Progenitor cell of endocrine pancreas (in vitro differentiated cells): ENCODE results near the gene EEF1AKMT2. TPM values are rescaled to one million over a fixed set of nuclear protein-coding genes. Genes with fewer than 3 reads are reported as not detected.

Source experiments
- DNase-seq: peaks from one replicate; pipeline ENCODE4 v3.0.0; 2021; ENCODE audit warnings: low spot score; ENCODE audit not compliant: unreplicated experiment
- H3K27ac Mint-ChIP-seq: 2 replicates; pipeline ENCODE4 v1.8.0; 2021; ENCODE audit warnings: mild to moderate bottlenecking, moderate library complexity, mixed read lengths
- H3K27me3 Mint-ChIP-seq: 2 replicates; pipeline ENCODE4 v1.8.0; 2021; ENCODE audit warnings: mixed read lengths
- H3K36me3 Mint-ChIP-seq: 2 replicates; pipeline ENCODE4 v1.8.0; 2022; ENCODE audit warnings: mixed read lengths; ENCODE audit not compliant: insufficient read depth
- H3K4me1 Mint-ChIP-seq: 2 replicates; pipeline ENCODE4 v1.8.0; 2021; ENCODE audit warnings: low read depth, mixed read lengths
- H3K4me3 Mint-ChIP-seq: 2 replicates; pipeline ENCODE4 v1.8.0; 2021; ENCODE audit warnings: low read depth, mild to moderate bottlenecking, moderate library complexity, mixed read lengths
- H3K9me3 Mint-ChIP-seq: 2 replicates; pipeline ENCODE4 v1.8.0; 2021; ENCODE audit warnings: low read depth, mixed read lengths
- total RNA-seq: library from RNA; stranded (reverse); gene quantifications from 2 replicates; pipeline ENCODE4 v1.2.1, GENCODE V29; 2021
- TF ChIP-seq, protein P1 (sequence below): fragments of 200-600 bp; sonication (generic); IDR thresholded peaks from one replicate; pipeline ENCODE4 v1.5.0; 2021; ENCODE audit warnings: antibody characterized with exemption, mild to moderate bottlenecking; ENCODE audit not compliant: unreplicated experiment

Gene EEF1AKMT2
- total RNA-seq, 1 donor from 2014 or later, result 17.1 TPM

DNA sequence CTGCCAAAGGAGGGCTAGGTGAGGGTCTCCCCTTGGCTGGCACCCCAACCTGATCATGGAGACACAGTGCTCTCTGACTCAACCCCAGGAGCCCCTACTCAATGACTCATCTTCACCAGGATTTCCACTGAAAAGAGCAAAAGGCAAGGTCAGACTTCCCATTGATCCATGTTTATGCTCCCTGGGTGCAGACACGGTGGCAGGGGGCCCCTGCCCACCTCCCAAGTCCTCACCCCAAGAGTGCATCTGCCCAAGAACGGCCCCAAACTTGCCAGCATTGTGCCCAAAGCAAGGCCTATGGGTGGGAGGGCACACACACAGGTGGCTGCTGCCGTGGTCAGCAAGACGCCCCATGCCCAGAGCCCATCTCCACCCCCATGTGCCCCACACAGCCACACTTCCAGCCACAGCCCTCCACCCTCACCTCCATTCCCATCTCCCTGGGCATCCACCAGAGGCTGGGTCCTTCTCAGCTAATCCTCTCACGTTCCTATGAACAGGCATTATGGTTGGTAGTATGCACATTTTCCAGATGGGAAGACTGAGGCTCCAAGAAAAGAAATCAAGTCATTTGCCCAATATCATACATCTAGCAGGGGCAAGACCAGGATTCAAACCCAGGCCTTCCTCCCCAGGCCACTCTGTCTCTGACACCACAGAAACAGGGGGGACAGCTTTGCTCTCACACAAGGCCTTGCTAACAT, 78.8 kb downstream of the EEF1AKMT2 start:
- TF ChIP-seq, protein P1, sequence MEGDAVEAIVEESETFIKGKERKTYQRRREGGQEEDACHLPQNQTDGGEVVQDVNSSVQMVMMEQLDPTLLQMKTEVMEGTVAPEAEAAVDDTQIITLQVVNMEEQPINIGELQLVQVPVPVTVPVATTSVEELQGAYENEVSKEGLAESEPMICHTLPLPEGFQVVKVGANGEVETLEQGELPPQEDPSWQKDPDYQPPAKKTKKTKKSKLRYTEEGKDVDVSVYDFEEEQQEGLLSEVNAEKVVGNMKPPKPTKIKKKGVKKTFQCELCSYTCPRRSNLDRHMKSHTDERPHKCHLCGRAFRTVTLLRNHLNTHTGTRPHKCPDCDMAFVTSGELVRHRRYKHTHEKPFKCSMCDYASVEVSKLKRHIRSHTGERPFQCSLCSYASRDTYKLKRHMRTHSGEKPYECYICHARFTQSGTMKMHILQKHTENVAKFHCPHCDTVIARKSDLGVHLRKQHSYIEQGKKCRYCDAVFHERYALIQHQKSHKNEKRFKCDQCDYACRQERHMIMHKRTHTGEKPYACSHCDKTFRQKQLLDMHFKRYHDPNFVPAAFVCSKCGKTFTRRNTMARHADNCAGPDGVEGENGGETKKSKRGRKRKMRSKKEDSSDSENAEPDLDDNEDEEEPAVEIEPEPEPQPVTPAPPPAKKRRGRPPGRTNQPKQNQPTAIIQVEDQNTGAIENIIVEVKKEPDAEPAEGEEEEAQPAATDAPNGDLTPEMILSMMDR, result no peak
- Mint-ChIP-seq H3K4me1 (peaks cover 37% of the 10 kb centered on the region), H3K9me3 (no peaks in the 10 kb centered on the region), H3K27me3 (no peaks in the 10 kb centered on the region), H3K27ac (peak overlapping the region; percentile 54), H3K4me3 (no peak overlapping the region), H3K36me3 (no peaks in the 10 kb centered on the region)
- no peak for DNase-seq

DNA sequence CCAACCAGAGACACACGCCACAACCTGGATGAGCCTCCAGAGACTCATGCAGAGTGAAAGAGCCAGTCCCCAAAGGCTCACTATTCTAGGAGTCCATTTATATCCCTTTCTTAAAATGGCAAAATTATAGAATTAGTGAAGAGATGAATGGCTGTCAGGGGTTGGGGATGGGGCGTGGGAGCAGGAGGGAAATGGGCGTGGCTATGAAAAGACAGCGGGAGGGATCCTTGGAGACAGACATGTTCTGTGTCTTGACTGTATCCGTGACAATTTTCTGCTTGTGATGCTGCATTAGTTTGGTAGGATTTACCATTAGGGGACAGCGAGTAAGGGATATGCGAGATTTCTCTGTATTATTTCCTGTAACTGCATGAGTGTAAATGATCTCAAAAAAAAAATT, 80.5 kb downstream of the EEF1AKMT2 start:
- no peak for DNase-seq
- Mint-ChIP-seq H3K27ac (no peak overlapping the region), H3K27me3 (no peaks in the 10 kb centered on the region), H3K4me3 (no peak overlapping the region), H3K36me3 (peaks cover 3% of the 10 kb centered on the region), H3K9me3 (no peaks in the 10 kb centered on the region), H3K4me1 (peaks cover 39% of the 10 kb centered on the region)
- TF ChIP-seq, protein P1, result no peak

DNA sequence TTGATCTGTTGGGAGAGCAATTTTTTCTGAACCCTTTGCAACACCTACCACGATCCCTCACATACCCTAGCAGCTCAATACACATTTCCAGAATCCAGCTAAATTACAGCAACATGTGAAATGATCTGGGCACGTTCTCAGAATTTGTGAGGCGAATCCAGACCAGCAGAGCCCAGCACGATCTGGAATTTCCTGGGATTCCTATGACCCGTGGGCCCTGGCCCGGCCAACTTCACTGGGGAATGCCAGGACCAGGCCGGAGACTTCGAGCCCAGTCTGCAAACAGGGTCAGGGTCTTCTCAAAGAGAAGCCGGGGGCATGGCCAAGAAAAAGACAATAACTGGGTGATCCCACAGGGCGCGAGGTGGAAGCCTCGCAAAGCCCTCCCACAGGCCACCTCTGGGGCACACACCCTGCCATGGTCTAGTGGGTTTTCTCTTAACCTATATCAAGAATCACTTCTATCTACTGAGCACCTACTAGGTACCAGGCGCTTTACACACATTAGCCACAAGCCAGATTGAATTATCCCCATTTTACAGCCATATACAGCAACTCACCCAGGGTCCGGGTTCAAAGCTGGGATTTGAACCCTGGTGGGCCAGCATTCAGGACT, 81.3 kb downstream of the EEF1AKMT2 start:
- no peak for DNase-seq
- Mint-ChIP-seq H3K27ac (peak overlapping the region; percentile 25), H3K27me3 (no peaks in the 10 kb centered on the region), H3K4me1 (peaks cover 40% of the 10 kb centered on the region), H3K36me3 (peaks cover 3% of the 10 kb centered on the region), H3K9me3 (no peaks in the 10 kb centered on the region), H3K4me3 (no peak overlapping the region)
- TF ChIP-seq, protein P1, result no peak

DNA sequence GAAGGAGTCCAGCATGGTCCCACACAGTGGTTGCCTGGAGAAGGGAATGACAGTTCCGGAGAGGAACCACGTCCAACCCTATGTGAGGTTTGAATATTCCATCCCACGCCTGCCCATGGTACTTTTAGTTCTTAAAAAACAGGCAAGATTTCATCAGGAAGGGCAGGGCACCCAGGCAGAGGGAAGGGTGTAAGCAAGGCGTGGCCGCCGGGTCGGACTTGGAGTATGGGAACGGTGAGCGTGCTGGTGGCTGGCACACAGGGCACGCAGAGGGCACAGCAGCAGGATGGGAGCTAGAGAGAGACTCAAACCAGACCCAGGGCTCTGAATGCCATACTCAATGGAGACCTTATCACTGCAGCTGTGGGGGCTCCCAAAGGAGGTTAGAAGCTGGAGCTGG, 81.8 kb downstream of the EEF1AKMT2 start:
- Mint-ChIP-seq H3K4me3 (no peak overlapping the region), H3K9me3 (no peaks in the 10 kb centered on the region), H3K27ac (peak overlapping the region; percentile 71), H3K27me3 (no peaks in the 10 kb centered on the region), H3K36me3 (peaks cover 3% of the 10 kb centered on the region), H3K4me1 (peaks cover 40% of the 10 kb centered on the region)
- DNase-seq, result no peak
- TF ChIP-seq, protein P1, result no peak

- DNase-seq, result no peak
- Mint-ChIP-seq H3K9me3 (no peaks in the 10 kb centered on the region), H3K4me3 (no peak overlapping the region), H3K27me3 (no peaks in the 10 kb centered on the region), H3K4me1 (peaks cover 40% of the 10 kb centered on the region), H3K27ac (peak overlapping the region; percentile 89), H3K36me3 (peaks cover 7% of the 10 kb centered on the region)
- TF ChIP-seq, protein P1, result no peak
These were observed 82.7 kb downstream of the EEF1AKMT2 start for GRCh38 chr10:124708922-124709520.
